Osteoblast (primary cell): ENCODE data around the gene SMARCD1. TPM values are rescaled to one million over a fixed set of nuclear protein-coding genes. Genes with fewer than 3 reads are reported as not detected.

ENCODE experiments used
- DNase-seq: peaks from one replicate; pipeline ENCODE4 v3.0.0; 2011; ENCODE audit warnings: low spot score, mixed read lengths; ENCODE audit not compliant: insufficient read length; ENCODE audit errors: missing footprints
- H2AFZ ChIP-seq: 2 replicates; pipeline ENCODE4 v1.6.0; 2011; ENCODE audit warnings: mild to moderate bottlenecking, low read length
- H3K27ac ChIP-seq: 2 replicates; pipeline ENCODE4 v1.5.1; 2011; ENCODE audit warnings: mild to moderate bottlenecking, low read depth, low read length, moderate library complexity
- H3K27me3 ChIP-seq: 2 replicates; pipeline ENCODE4 v1.6.0; 2012; ENCODE audit warnings: mild to moderate bottlenecking, control low read depth, inconsistent platforms, low read length, moderate library complexity; ENCODE audit not compliant: insufficient read depth
- H3K36me3 ChIP-seq: 2 replicates; pipeline ENCODE4 v1.5.1; 2011; ENCODE audit warnings: mild to moderate bottlenecking, low read length, control low read depth, moderate library complexity; ENCODE audit not compliant: insufficient read depth
- H3K4me1 ChIP-seq: 2 replicates; pipeline ENCODE4 v1.5.1; 2011; ENCODE audit warnings: mild to moderate bottlenecking, low read length, control low read depth, moderate library complexity; ENCODE audit not compliant: insufficient read depth
- H3K4me2 ChIP-seq: 2 replicates; pipeline ENCODE4 v1.6.0; 2011; ENCODE audit warnings: mild to moderate bottlenecking, low read length; ENCODE audit not compliant: insufficient read depth
- H3K4me3 ChIP-seq: fragments of 200-600 bp; sonication (generic); 3 replicates; pipeline ENCODE4 v1.5.1; 2012; ENCODE audit warnings: mild to moderate bottlenecking, low read length, inconsistent platforms; ENCODE audit not compliant: insufficient read depth
- H3K79me2 ChIP-seq: 2 replicates; pipeline ENCODE4 v1.6.0; 2012; ENCODE audit warnings: mild to moderate bottlenecking, low read length, control low read depth, inconsistent platforms; ENCODE audit not compliant: insufficient read depth
- H3K9me3 ChIP-seq: 2 replicates; pipeline ENCODE4 v1.5.1; 2011; ENCODE audit warnings: low read depth, low read length, control low read depth
- H4K20me1 ChIP-seq: 2 replicates; pipeline ENCODE4 v1.6.0; 2012; ENCODE audit warnings: mild to moderate bottlenecking, low read length, control low read depth; ENCODE audit not compliant: insufficient read depth
- total RNA-seq: library from RNA; depleted of rRNA; stranded (reverse); fragments of >200 nt; gene quantifications from 2 replicates; pipeline ENCODE4 v1.2.3, GENCODE V29; 2012
- TF ChIP-seq, protein P1 (sequence below): IDR thresholded peaks from 2 replicates; pipeline ENCODE4 v1.5.1; 2011; ENCODE audit warnings: mild to moderate bottlenecking, low read depth, low read length, moderate library complexity; ENCODE audit errors: extremely low read depth

SMARCD1 gene
- total RNA-seq, 1 donor, result 50.3 TPM

- no peak for DNase-seq
- H3K27ac ChIP-seq, result no peak overlapping the region
- H3K4me1 ChIP-seq, result peaks cover 20% of the 10 kb centered on the region
- H3K4me2 ChIP-seq, result no peak overlapping the region
- no peaks in the 10 kb centered on the region for H3K9me3 ChIP-seq
- no peak overlapping the region for H2AFZ ChIP-seq
- H3K4me3 ChIP-seq, result no peak overlapping the region
- H4K20me1 ChIP-seq, result no peaks in the 10 kb centered on the region
- no peaks in the 10 kb centered on the region for H3K27me3 ChIP-seq
- TF ChIP-seq, protein P1, sequence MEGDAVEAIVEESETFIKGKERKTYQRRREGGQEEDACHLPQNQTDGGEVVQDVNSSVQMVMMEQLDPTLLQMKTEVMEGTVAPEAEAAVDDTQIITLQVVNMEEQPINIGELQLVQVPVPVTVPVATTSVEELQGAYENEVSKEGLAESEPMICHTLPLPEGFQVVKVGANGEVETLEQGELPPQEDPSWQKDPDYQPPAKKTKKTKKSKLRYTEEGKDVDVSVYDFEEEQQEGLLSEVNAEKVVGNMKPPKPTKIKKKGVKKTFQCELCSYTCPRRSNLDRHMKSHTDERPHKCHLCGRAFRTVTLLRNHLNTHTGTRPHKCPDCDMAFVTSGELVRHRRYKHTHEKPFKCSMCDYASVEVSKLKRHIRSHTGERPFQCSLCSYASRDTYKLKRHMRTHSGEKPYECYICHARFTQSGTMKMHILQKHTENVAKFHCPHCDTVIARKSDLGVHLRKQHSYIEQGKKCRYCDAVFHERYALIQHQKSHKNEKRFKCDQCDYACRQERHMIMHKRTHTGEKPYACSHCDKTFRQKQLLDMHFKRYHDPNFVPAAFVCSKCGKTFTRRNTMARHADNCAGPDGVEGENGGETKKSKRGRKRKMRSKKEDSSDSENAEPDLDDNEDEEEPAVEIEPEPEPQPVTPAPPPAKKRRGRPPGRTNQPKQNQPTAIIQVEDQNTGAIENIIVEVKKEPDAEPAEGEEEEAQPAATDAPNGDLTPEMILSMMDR, result no peak
- H3K79me2 ChIP-seq, result no peaks in the 10 kb centered on the region
- peaks cover 4% of the 10 kb centered on the region for H3K36me3 ChIP-seq
Measured at GRCh38 chr12:50105913-50106450, 20.8 kb downstream of the SMARCD1 start.

DNA sequence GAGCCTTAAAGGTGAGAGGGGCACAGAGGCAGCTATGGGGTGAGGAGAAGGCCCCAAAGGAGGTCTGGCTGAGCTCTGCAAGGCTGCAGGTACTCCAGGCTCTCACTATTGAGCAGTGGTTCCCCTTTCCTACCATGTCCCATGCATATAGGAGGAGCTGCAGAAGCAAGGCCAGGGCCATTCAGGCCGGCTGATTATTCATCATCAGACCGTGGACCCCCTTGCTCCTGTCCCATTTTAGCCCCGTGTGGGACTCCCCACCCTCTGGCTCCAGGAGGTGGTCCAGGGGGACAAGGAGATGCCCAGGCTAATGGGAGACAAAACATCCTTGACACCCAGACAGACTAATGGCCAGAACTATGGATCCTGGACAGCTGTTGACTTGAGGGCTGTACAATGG is 21.8 kb downstream of the SMARCD1 start:
- no peaks in the 10 kb centered on the region for H3K9me3 ChIP-seq

GRCh38 chr12:50107416-50108268 is 22.5 kb downstream of the SMARCD1 start:
- DNase-seq, result peak; percentile 55
- no peak overlapping the region for H3K4me2 ChIP-seq
- H3K79me2 ChIP-seq, result peaks cover 4% of the 10 kb centered on the region
- no peak overlapping the region for H3K4me3 ChIP-seq
- no peaks in the 10 kb centered on the region for H3K9me3 ChIP-seq
- H3K36me3 ChIP-seq, result no peaks in the 10 kb centered on the region
- H3K27ac ChIP-seq, result no peak overlapping the region
- no peaks in the 10 kb centered on the region for H4K20me1 ChIP-seq
- H3K4me1 ChIP-seq, result peaks cover 26% of the 10 kb centered on the region
- no peak overlapping the region for H2AFZ ChIP-seq
- TF ChIP-seq, protein P1, result no peak
- H3K27me3 ChIP-seq, result no peaks in the 10 kb centered on the region

More for the DNA sequence above, 21.8 kb downstream of the SMARCD1 start:
- Histone ChIP-seq H3K27ac (no peak overlapping the region), H3K4me1 (peaks cover 26% of the 10 kb centered on the region), H3K4me2 (no peak overlapping the region), H3K4me3 (no peak overlapping the region), H2AFZ (no peak overlapping the region), H4K20me1 (no peaks in the 10 kb centered on the region), H3K27me3 (no peaks in the 10 kb centered on the region), H3K79me2 (no peaks in the 10 kb centered on the region), H3K36me3 (peaks cover 1% of the 10 kb centered on the region)
- TF ChIP-seq, protein P1, result no peak
- no peak for DNase-seq

DNA sequence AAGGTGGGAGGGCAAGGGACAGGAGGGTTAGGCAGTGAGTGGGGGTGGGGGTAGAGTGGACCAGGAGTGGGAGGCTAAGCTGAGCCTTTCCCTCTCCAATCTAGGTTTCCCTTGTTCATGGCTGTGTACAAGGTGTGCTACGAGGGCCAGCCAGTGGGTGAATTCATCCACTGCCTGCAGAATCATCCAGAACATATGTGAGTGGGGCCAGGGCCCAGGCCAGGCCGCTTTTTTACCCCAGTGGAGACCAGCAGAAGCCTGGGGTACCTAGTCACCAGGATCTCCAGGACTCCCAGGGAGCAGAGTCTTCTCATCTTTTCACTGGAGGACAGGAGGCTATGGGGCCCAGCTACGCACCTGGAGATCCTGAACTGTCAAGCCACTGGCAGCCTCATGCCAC is 24.2 kb downstream of the SMARCD1 start:
- Histone ChIP-seq H3K4me3 (no peak overlapping the region), H2AFZ (no peak overlapping the region), H3K4me2 (no peak overlapping the region), H3K79me2 (peaks cover 18% of the 10 kb centered on the region), H3K27ac (no peak overlapping the region), H4K20me1 (peaks cover 3% of the 10 kb centered on the region), H3K4me1 (peaks cover 23% of the 10 kb centered on the region), H3K36me3 (no peaks in the 10 kb centered on the region), H3K27me3 (no peaks in the 10 kb centered on the region), H3K9me3 (no peaks in the 10 kb centered on the region)
- TF ChIP-seq, protein P1, result no peak
- DNase-seq, result no peak
